Gastrocnemius medialis (tissue), 4 donors: ENCODE measurements around the gene TMBIM1.
"Not testable (repeated sequence)": the region's sequence is repeated elsewhere in the genome, so short reads cannot be mapped to it uniquely, and the experiment has no call there.

Experiments used
- CTCF ChIP-seq, 5 experiments: fragments of 450-650 bp in 3 of 5; fragments of 200-600 bp in 2 of 5; sonication (generic) in 2 of 5; IDR thresholded peaks in 4 of 5; conservative IDR thresholded peaks in 1 of 5; 1 replicate in 4 of 5; 2 replicates in 1 of 5; pipeline ENCODE4 v1.5.1; 2016 to 2019; ENCODE audit warnings: antibody characterized with exemption in 5 of 5, mild to moderate bottlenecking in 3 of 5, moderate library complexity in 3 of 5
- POLR2A ChIP-seq, 2 donors: fragments of 450-650 bp; IDR thresholded peaks; one replicate each; pipeline ENCODE4 v1.6.1; 2017; ENCODE audit warnings: antibody characterized with exemption in 2 of 2, mild to moderate bottlenecking in 2 of 2, moderate library complexity in 2 of 2

- not testable (repeated sequence) for TF ChIP-seq CTCF (IDR thresholded peaks at IDR 0.05 in 4 of 5, conservative IDR thresholded peaks at IDR 0.05 in 1 of 5); POLR2A (IDR thresholded peaks at IDR 0.05)
Observed at GRCh38 chr2:218273214-218273907, 18.9 kb downstream of the TMBIM1 start.
